Neuronal stem cell (in vitro differentiated cells): ENCODE results near the gene DPEP3.

Source experiments
- DNase-seq: peaks from one replicate; pipeline ENCODE4 v3.0.0-alpha.2; 2013; ENCODE audit warnings: low spot score
- H2AFZ ChIP-seq: one replicate; pipeline ENCODE4 v1.6.1; 2013; ENCODE audit warnings: mild to moderate bottlenecking, low read length, inconsistent platforms
- H2AK5ac ChIP-seq: 2 replicates; pipeline ENCODE4 v1.6.1; 2013; ENCODE audit warnings: low read depth, mild to moderate bottlenecking, inconsistent platforms, low read length, moderate library complexity, mixed read lengths
- H2BK120ac ChIP-seq: 2 replicates; pipeline ENCODE4 v1.6.1; 2013; ENCODE audit warnings: low read depth, mild to moderate bottlenecking, inconsistent platforms, low read length, moderate library complexity, mixed read lengths
- H2BK12ac ChIP-seq: one replicate; pipeline ENCODE4 v1.6.1; 2013; ENCODE audit warnings: low read length, inconsistent platforms
- H2BK15ac ChIP-seq: 2 replicates; pipeline ENCODE4 v1.6.1; 2013; ENCODE audit warnings: mild to moderate bottlenecking, low read length, inconsistent platforms, mixed read lengths
- H2BK5ac ChIP-seq: one replicate; pipeline ENCODE4 v1.6.1; 2013; ENCODE audit warnings: inconsistent platforms, mild to moderate bottlenecking, low read length, moderate library complexity
- H3K14ac ChIP-seq: one replicate; pipeline ENCODE4 v1.6.1; 2013; ENCODE audit warnings: low read length, inconsistent platforms
- H3K18ac ChIP-seq: 2 replicates; pipeline ENCODE4 v1.6.1; 2013; ENCODE audit warnings: low read length, inconsistent platforms
- H3K23ac ChIP-seq: 2 replicates; pipeline ENCODE4 v1.6.1; 2013; ENCODE audit warnings: low read depth, mild to moderate bottlenecking, mixed read lengths, low read length, inconsistent platforms; ENCODE audit not compliant: poor library complexity
- H3K27ac ChIP-seq: replicated peaks from 3 replicates; pipeline ENCODE4 v1.5.1; 2013; ENCODE audit warnings: low read length, inconsistent platforms
- H3K27me3 ChIP-seq, 3 experiments: 2 replicates each; pipeline ENCODE4 v1.6.1; 2013; ENCODE audit warnings: low read length in 3 of 3, mild to moderate bottlenecking in 2 of 3, inconsistent platforms in 1 of 3, low read depth in 1 of 3, mixed read lengths in 1 of 3, moderate library complexity in 1 of 3; ENCODE audit not compliant: control insufficient read depth in 3 of 3, insufficient read depth in 3 of 3
- H3K36me3 ChIP-seq, 2 donors: replicated peaks in 1 of 2; 2 replicates each; pipeline ENCODE4 v1.6.1; 2013; ENCODE audit warnings: low read length in 2 of 2; ENCODE audit not compliant: control insufficient read depth in 2 of 2, insufficient read depth in 2 of 2
- H3K4ac ChIP-seq: 2 replicates; pipeline ENCODE4 v1.6.1; 2013; ENCODE audit warnings: inconsistent platforms, mild to moderate bottlenecking, low read length, moderate library complexity
- H3K4me1 ChIP-seq, 2 donors: 1 replicate in 1 of 2; 2 replicates in 1 of 2; pipeline ENCODE4 v1.6.1; 2013; ENCODE audit warnings: low read length in 2 of 2, low read depth in 1 of 2; ENCODE audit not compliant: control insufficient read depth in 2 of 2, insufficient read depth in 1 of 2
- H3K4me2 ChIP-seq: one replicate; pipeline ENCODE4 v1.6.1; 2013; ENCODE audit warnings: mild to moderate bottlenecking, low read length, inconsistent platforms; ENCODE audit not compliant: insufficient read depth, poor library complexity, severe bottlenecking
- H3K4me3 ChIP-seq, 2 donors: 2 replicates each; pipeline ENCODE4 v1.5.1; 2013; ENCODE audit warnings: low read length in 2 of 2, mild to moderate bottlenecking in 2 of 2, inconsistent platforms in 1 of 2, moderate library complexity in 1 of 2
- H3K79me1 ChIP-seq: one replicate; pipeline ENCODE4 v1.6.1; 2013; ENCODE audit warnings: low read depth, mild to moderate bottlenecking, inconsistent platforms, low read length, moderate library complexity
- H3K9ac ChIP-seq: one replicate; pipeline ENCODE4 v1.6.1; 2013; ENCODE audit warnings: mild to moderate bottlenecking, low read depth, low read length, inconsistent platforms; ENCODE audit not compliant: poor library complexity
- H3K9me3 ChIP-seq, 2 donors: replicated peaks in 1 of 2; 2 replicates each; pipeline versions ENCODE3 to v1.6.1; 2013; ENCODE audit warnings: low read length in 2 of 2, mild to moderate bottlenecking in 2 of 2, inconsistent platforms in 1 of 2, low read depth in 1 of 2, mixed read lengths in 1 of 2, moderate library complexity in 1 of 2; ENCODE audit not compliant: control insufficient read depth in 2 of 2, insufficient read depth in 1 of 2
- H4K8ac ChIP-seq: one replicate; pipeline ENCODE4 v1.6.1; 2013; ENCODE audit warnings: low read depth, mild to moderate bottlenecking, inconsistent platforms, low read length, moderate library complexity
- H4K91ac ChIP-seq: one replicate; pipeline ENCODE4 v1.6.1; 2013; ENCODE audit warnings: low read length, low read depth, mild to moderate bottlenecking, inconsistent platforms; ENCODE audit not compliant: poor library complexity
- WGBS, 2 donors: extraction: QIAGEN DNeasy Blood & Tissue Kit; methylation state at CpG; one replicate each; pipeline ENCODE4 v1.1.7; 2013; ENCODE audit warnings: missing lambda C conversion rate in 2 of 2, mixed read lengths in 1 of 2; ENCODE audit not compliant: insufficient read length in 2 of 2, insufficient replicate concordance in 1 of 2; ENCODE audit errors: extremely low coverage in 2 of 2; 5-methylcytosine and 5-hydroxymethylcytosine counted together

DPEP3 gene

GRCh38 chr16:67989322-67990017 lies 9.2 kb upstream of the DPEP3 start:
- H3K14ac ChIP-seq: peak overlapping the region; percentile 78
- H3K36me3 ChIP-seq: no peaks in the 10 kb centered on the region
- peaks cover 3 to 4% of the 10 kb centered on the region in 2 donors for H3K4me1 ChIP-seq
- H4K91ac ChIP-seq: no peak overlapping the region
- H3K4me3 ChIP-seq: peak overlapping the region in 1 of 2 donors; percentile 39
- H2BK15ac ChIP-seq: no peak overlapping the region
- no peak overlapping the region for H3K18ac ChIP-seq
- H2AK5ac ChIP-seq: no peak overlapping the region
- no peak overlapping the region for H2AFZ ChIP-seq
- peak overlapping the region; percentile 47 for H3K9ac ChIP-seq
- WGBS, 2 donors: no CpG with 5 or more reads among the region's 8 CpGs
- no peak for DNase-seq
- H3K9me3 ChIP-seq: peaks cover 0 to 5% of the 10 kb centered on the region in 2 donors
- H2BK5ac ChIP-seq: no peak overlapping the region
- H3K79me1 ChIP-seq: peaks cover 2% of the 10 kb centered on the region
- H3K27ac ChIP-seq: no peak overlapping the region
- no peak overlapping the region for H3K23ac ChIP-seq
- no peak overlapping the region for H2BK12ac ChIP-seq
- no peak overlapping the region for H3K4me2 ChIP-seq
- peaks cover 0 to 36% (median 7%) of the 10 kb centered on the region in 3 experiments for H3K27me3 ChIP-seq
- H3K4ac ChIP-seq: no peak overlapping the region
- H2BK120ac ChIP-seq: no peak overlapping the region
- H4K8ac ChIP-seq: no peak overlapping the region

- no peak overlapping the region for H3K9ac ChIP-seq
- no peak overlapping the region for H2BK15ac ChIP-seq
- no peak overlapping the region for H3K14ac ChIP-seq
- no peak overlapping the region for H3K23ac ChIP-seq
- no peak overlapping the region for H3K27ac ChIP-seq
- no peak overlapping the region for H4K8ac ChIP-seq
- peaks cover 3 to 4% of the 10 kb centered on the region in 2 donors for H3K4me1 ChIP-seq
- no peak overlapping the region for H2BK12ac ChIP-seq
- peaks cover 0 to 5% of the 10 kb centered on the region in 2 donors for H3K9me3 ChIP-seq
- no peak overlapping the region for H3K4me2 ChIP-seq
- H3K27me3 ChIP-seq: peaks cover 0 to 36% (median 7%) of the 10 kb centered on the region in 3 experiments
- no peak overlapping the region for H2AK5ac ChIP-seq
- H3K18ac ChIP-seq: no peak overlapping the region
- no peak overlapping the region for H2BK5ac ChIP-seq
- no peak overlapping the region for H2BK120ac ChIP-seq
- no CpG with 5 or more reads among the region's 3 CpGs for WGBS, 2 donors
- no peaks in the 10 kb centered on the region for H3K36me3 ChIP-seq
- no peak overlapping the region for H2AFZ ChIP-seq
- no peak overlapping the region for H3K4ac ChIP-seq
- no peak for DNase-seq
- H4K91ac ChIP-seq: no peak overlapping the region
- peaks cover 2% of the 10 kb centered on the region for H3K79me1 ChIP-seq
- no peak overlapping the region for H3K4me3 ChIP-seq
These were observed 8.4 kb upstream of the DPEP3 start for GRCh38 chr16:67988675-67989074.

- Histone ChIP-seq H3K36me3 (no peaks in the 10 kb centered on the region), H2BK5ac (no peak overlapping the region), H2BK120ac (no peak overlapping the region), H3K4ac (no peak overlapping the region), H3K18ac (no peak overlapping the region), H2BK12ac (no peak overlapping the region), H3K9me3 (peaks cover 0 to 4% of the 10 kb centered on the region in 2 donors), H4K91ac (no peak overlapping the region), H2BK15ac (no peak overlapping the region), H3K4me1 (peaks cover 0 to 4% of the 10 kb centered on the region in 2 donors), H3K27me3 (peaks cover 0 to 28% (median 3%) of the 10 kb centered on the region in 3 experiments), H3K4me2 (no peak overlapping the region), H3K79me1 (peaks cover 2% of the 10 kb centered on the region), H3K9ac (no peak overlapping the region), H3K4me3 (no peak overlapping the region), H2AK5ac (no peak overlapping the region), H2AFZ (peak overlapping the region; percentile 12), H3K14ac (no peak overlapping the region), H3K27ac (no peak overlapping the region), H3K23ac (no peak overlapping the region), H4K8ac (no peak overlapping the region)
- no peak for DNase-seq
- no CpG with 5 or more reads among the region's 11 CpGs for WGBS, 2 donors
These were observed 7.3 kb upstream of the DPEP3 start for GRCh38 chr16:67987460-67988160.

- no CpG with 5 or more reads among the region's 5 CpGs for WGBS, 2 donors
- no peak overlapping the region for H3K4me3 ChIP-seq
These were observed 6.7 kb upstream of the DPEP3 start for GRCh38 chr16:67986949-67987348.

More at GRCh38 chr16:67986949-67987348, 6.7 kb upstream of the DPEP3 start:
- Histone ChIP-seq H2BK15ac (no peak overlapping the region), H3K4ac (no peak overlapping the region), H3K23ac (no peak overlapping the region), H2BK120ac (no peak overlapping the region), H3K79me1 (peaks cover 2% of the 10 kb centered on the region), H3K9me3 (peaks cover 0 to 4% of the 10 kb centered on the region in 2 donors), H3K4me2 (no peak overlapping the region), H3K14ac (no peak overlapping the region), H3K36me3 (no peaks in the 10 kb centered on the region), H4K91ac (no peak overlapping the region), H2AFZ (peak overlapping the region; percentile 12), H3K27ac (no peak overlapping the region), H4K8ac (no peak overlapping the region), H2AK5ac (no peak overlapping the region), H2BK5ac (no peak overlapping the region), H2BK12ac (no peak overlapping the region), H3K18ac (no peak overlapping the region), H3K9ac (no peak overlapping the region), H3K27me3 (peaks cover 0 to 22% (median 0%) of the 10 kb centered on the region in 3 experiments), H3K4me1 (peaks cover 0 to 4% of the 10 kb centered on the region in 2 donors)
- no peak for DNase-seq
